Loucy (cell line): Measurements from ENCODE around the gene TNFAIP3.

Source experiments
- EZH2phosphoT487 ChIP-seq: fragments of 200-600 bp; IDR thresholded peaks from 2 replicates; pipeline ENCODE4 v1.6.1; 2018; ENCODE audit warnings: antibody characterized with exemption, mild to moderate bottlenecking, moderate library complexity, borderline replicate concordance
- TF ChIP-seq, protein P1 (sequence below): fragments of 200-600 bp; sonication (generic); conservative IDR thresholded peaks from 2 replicates; pipeline ENCODE4 v1.5.1; 2014; ENCODE audit warnings: mild to moderate bottlenecking, antibody characterized with exemption, low read length

DNA sequence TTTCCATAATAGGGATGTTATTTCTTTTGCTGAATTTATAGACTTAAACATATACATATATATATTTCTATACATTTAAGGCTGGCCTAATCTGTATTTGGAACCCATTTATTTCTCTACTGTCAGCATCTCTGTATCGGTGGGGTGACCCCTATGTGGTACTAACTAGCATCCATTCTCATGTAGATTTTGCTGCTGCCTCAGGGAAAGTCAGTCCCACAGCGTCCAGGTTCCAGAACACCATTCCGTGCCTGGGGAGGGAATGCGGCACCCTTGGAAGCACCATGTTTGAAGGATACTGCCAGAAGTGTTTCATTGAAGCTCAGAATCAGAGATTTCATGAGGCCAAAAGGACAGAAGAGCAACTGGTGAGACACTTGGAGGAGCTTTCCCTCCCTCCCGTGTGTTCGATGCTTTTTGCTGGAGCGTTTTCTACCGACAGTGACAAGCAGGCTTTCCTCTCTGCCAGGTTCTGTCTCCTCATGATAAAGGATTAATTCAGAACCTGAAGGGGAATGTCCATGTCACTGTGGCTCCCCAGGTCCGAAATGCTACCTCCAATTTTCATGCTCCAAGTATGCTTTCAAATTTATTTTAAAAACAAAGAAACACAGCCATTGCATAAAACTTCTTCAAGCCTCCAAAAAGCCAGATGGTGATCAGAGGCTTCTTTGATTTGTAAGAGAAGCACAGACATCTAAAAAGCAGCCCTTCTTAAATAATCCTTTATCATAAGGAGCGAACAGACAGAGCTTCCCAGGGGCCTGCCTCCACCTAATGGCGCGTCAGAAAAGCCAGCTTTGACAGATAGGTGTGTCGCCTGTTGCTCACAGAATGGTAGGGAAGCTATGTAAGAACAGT lies 13.1 kb downstream of the TNFAIP3 start:
- TF ChIP-seq, protein P1, sequence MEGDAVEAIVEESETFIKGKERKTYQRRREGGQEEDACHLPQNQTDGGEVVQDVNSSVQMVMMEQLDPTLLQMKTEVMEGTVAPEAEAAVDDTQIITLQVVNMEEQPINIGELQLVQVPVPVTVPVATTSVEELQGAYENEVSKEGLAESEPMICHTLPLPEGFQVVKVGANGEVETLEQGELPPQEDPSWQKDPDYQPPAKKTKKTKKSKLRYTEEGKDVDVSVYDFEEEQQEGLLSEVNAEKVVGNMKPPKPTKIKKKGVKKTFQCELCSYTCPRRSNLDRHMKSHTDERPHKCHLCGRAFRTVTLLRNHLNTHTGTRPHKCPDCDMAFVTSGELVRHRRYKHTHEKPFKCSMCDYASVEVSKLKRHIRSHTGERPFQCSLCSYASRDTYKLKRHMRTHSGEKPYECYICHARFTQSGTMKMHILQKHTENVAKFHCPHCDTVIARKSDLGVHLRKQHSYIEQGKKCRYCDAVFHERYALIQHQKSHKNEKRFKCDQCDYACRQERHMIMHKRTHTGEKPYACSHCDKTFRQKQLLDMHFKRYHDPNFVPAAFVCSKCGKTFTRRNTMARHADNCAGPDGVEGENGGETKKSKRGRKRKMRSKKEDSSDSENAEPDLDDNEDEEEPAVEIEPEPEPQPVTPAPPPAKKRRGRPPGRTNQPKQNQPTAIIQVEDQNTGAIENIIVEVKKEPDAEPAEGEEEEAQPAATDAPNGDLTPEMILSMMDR: no peak
- no peak for TF ChIP-seq EZH2phosphoT487
